Loucy (cell line): Measurements from ENCODE around the gene TAF1L.

Experiments used
- H2AFZ ChIP-seq: fragments of 200-600 bp; sonication (generic); 2 replicates; pipeline ENCODE4 v1.6.0; 2016; ENCODE audit warnings: antibody characterized with exemption, mild to moderate bottlenecking, low read length, moderate library complexity
- H3F3A ChIP-seq: fragments of 200-600 bp; 2 replicates; pipeline ENCODE4 v1.6.0; 2016; ENCODE audit warnings: antibody characterized with exemption, low read depth, mild to moderate bottlenecking
- H3K27me3 ChIP-seq: fragments of 200-600 bp; sonication (generic); 2 replicates; pipeline ENCODE4 v1.6.1; 2014; ENCODE audit warnings: low read length, mild to moderate bottlenecking; ENCODE audit not compliant: insufficient read depth, poor library complexity, severe bottlenecking
- H3K36me3 ChIP-seq: fragments of 200-600 bp; sonication (generic); 2 replicates; pipeline ENCODE4 v1.6.1; 2016; ENCODE audit warnings: low read length; ENCODE audit not compliant: insufficient read depth
- H3K4me1 ChIP-seq: fragments of 200-600 bp; sonication (generic); 2 replicates; pipeline ENCODE4 v1.5.1; 2014; ENCODE audit warnings: low read length, mild to moderate bottlenecking; ENCODE audit not compliant: insufficient read depth, poor library complexity, severe bottlenecking
- H3K4me2 ChIP-seq: fragments of 200-600 bp; sonication (generic); 2 replicates; pipeline ENCODE4 v1.6.0; 2014; ENCODE audit warnings: antibody characterized with exemption, low read length, low read depth, mild to moderate bottlenecking; ENCODE audit not compliant: poor library complexity, severe bottlenecking
- H3K4me3 ChIP-seq: fragments of 200-600 bp; sonication (generic); 2 replicates; pipeline ENCODE4 v1.5.1; 2014; ENCODE audit warnings: low read length, mild to moderate bottlenecking, mixed read lengths; ENCODE audit not compliant: poor library complexity, severe bottlenecking
- H3K79me2 ChIP-seq: fragments of 200-600 bp; sonication (generic); 2 replicates; pipeline ENCODE4 v1.6.1; 2014; ENCODE audit warnings: low read length; ENCODE audit not compliant: insufficient read depth
- H3K9ac ChIP-seq: fragments of 200-600 bp; sonication (generic); 2 replicates; pipeline ENCODE4 v1.6.0; 2014; ENCODE audit warnings: mild to moderate bottlenecking, low read depth, low read length, moderate library complexity; ENCODE audit not compliant: poor library complexity, severe bottlenecking
- H3K9me2 ChIP-seq: fragments of 200-600 bp; sonication (generic); replicated peaks from 2 replicates; pipeline ENCODE4 v1.6.1; 2016; ENCODE audit warnings: low read depth, low read length, mixed read lengths
- H3K9me3 ChIP-seq: fragments of 200-600 bp; sonication (generic); 2 replicates; pipeline ENCODE4 v1.6.1; 2014; ENCODE audit warnings: mild to moderate bottlenecking, antibody characterized with exemption, low read length, low read depth; ENCODE audit not compliant: insufficient read depth
- H4K20me1 ChIP-seq: fragments of 200-600 bp; sonication (generic); 2 replicates; pipeline ENCODE4 v1.6.0; 2014; ENCODE audit warnings: antibody characterized with exemption, low read length, mild to moderate bottlenecking; ENCODE audit not compliant: insufficient read depth, poor library complexity, severe bottlenecking
- CTCF ChIP-seq: fragments of 200-600 bp; sonication (generic); conservative IDR thresholded peaks from 2 replicates; pipeline ENCODE4 v1.5.1; 2014; ENCODE audit warnings: mild to moderate bottlenecking, antibody characterized with exemption, low read length
- EZH2phosphoT487 ChIP-seq: fragments of 200-600 bp; IDR thresholded peaks from 2 replicates; pipeline ENCODE4 v1.6.1; 2018; ENCODE audit warnings: antibody characterized with exemption, mild to moderate bottlenecking, moderate library complexity, borderline replicate concordance

TAF1L gene

GRCh38 chr9:32635362-32635761, at the start of gene TAF1L:
Gene TAF1L, minus strand, starts transcription at chr9:32635669. Its CDS starts 90 bp downstream, at chr9:32635579.
- Histone ChIP-seq H3K4me2 (no peak within 1 kb of the TSS), H3F3A (no peaks in the 10 kb centered on the region), H3K4me3 (no peak within 1 kb of the TSS), H3K4me1 (no peaks in the 10 kb centered on the region), H3K79me2 (no peaks in the 10 kb centered on the region), H3K36me3 (no peaks in the 10 kb centered on the region), H3K9ac (no peak within 1 kb of the TSS), H3K27me3 (no peaks in the 10 kb centered on the region), H2AFZ (no peak within 1 kb of the TSS), H4K20me1 (no peaks in the 10 kb centered on the region), H3K9me3 (no peaks in the 10 kb centered on the region), H3K9me2 (no peaks in the 10 kb centered on the region)
- TF ChIP-seq CTCF = no peak
- TF ChIP-seq EZH2phosphoT487 = no peak

GRCh38 chr9:32681751-32682150, 46.3 kb upstream of the TAF1L start:
- Histone ChIP-seq H3K4me2 (no peak overlapping the region), H3K4me3 (no peak overlapping the region), H3K27me3 (no peaks in the 10 kb centered on the region), H3F3A (no peaks in the 10 kb centered on the region), H3K79me2 (no peaks in the 10 kb centered on the region), H3K9me3 (peaks cover 2% of the 10 kb centered on the region; the same call in 1 of the 2 replicates), H3K9ac (no peak overlapping the region), H3K9me2 (no peaks in the 10 kb centered on the region), H4K20me1 (no peaks in the 10 kb centered on the region), H2AFZ (no peak overlapping the region), H3K36me3 (no peaks in the 10 kb centered on the region), H3K4me1 (no peaks in the 10 kb centered on the region)
- TF ChIP-seq EZH2phosphoT487 = no peak
- TF ChIP-seq CTCF = no peak

GRCh38 chr9:32677931-32678330, 42.5 kb upstream of the TAF1L start:
- Histone ChIP-seq H3K79me2 (no peaks in the 10 kb centered on the region), H3K9me3 (no peaks in the 10 kb centered on the region), H2AFZ (no peak overlapping the region), H3K4me3 (no peak overlapping the region), H3F3A (no peaks in the 10 kb centered on the region), H3K4me2 (no peak overlapping the region), H3K9me2 (no peaks in the 10 kb centered on the region), H3K9ac (no peak overlapping the region), H3K27me3 (no peaks in the 10 kb centered on the region), H4K20me1 (no peaks in the 10 kb centered on the region), H3K4me1 (no peaks in the 10 kb centered on the region), H3K36me3 (no peaks in the 10 kb centered on the region)
- TF ChIP-seq EZH2phosphoT487 = no peak
- TF ChIP-seq CTCF = no peak
